RCC 7860 (cell line): ENCODE results near the gene MIS18BP1.
"Not testable (repeated sequence)": the region's sequence is repeated elsewhere in the genome, so short reads cannot be mapped to it uniquely, and the experiment has no call there.

Experiments used
- DNase-seq: peaks from one replicate; pipeline ENCODE4 v3.0.0-alpha.2; 2015; ENCODE audit warnings: low spot score
- FAIRE-seq: peaks from 2 replicates; lab custom pipeline; 2012; peaks lifted over from hg19 to GRCh38; lab: Jason Lieb, UNC

Gene MIS18BP1

DNA sequence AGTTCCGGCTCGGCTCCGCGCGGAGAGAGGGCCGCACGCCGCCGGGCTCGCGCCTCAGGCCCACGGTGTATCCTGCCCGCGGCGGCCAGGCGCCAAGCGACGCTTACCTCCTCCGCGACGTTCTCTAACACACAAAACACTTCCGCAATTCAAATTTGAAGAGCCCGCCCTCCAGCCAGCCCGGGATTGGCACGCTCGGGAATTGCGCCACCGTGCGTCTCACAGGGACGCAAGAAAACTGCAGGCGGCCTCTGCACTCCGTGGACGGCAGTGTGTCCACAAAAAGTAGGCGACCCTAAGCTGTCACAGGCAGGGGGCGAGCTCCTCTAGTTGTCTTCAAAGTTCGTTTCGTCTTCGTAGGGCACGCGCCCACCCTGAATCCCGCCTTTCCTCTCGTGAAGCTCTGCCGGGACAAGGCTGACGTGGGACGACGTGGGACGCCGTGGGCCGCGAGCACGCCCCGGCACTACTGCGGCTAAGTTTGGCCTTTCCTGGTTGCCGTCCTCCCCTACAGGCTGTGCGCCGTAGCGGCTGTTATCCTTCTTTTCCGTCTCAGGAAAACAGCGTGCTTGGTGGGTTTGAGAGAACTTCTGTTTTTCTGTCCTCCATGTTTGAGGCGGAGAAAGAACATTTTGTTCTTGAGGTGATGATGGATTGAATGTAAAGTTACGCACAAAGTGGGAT, at the start of gene MIS18BP1:
MIS18BP1 (minus strand) TSS at position 133 of the 684 bp plus-strand sequence. CDS start 5,916 bp downstream, outside the sequence.
- FAIRE-seq (no peak), DNase-seq (peak; percentile 74)

GRCh38 chr14:45298423-45299117, 45.6 kb upstream of the MIS18BP1 start:
- no peak for DNase-seq
- no peak for FAIRE-seq

DNA sequence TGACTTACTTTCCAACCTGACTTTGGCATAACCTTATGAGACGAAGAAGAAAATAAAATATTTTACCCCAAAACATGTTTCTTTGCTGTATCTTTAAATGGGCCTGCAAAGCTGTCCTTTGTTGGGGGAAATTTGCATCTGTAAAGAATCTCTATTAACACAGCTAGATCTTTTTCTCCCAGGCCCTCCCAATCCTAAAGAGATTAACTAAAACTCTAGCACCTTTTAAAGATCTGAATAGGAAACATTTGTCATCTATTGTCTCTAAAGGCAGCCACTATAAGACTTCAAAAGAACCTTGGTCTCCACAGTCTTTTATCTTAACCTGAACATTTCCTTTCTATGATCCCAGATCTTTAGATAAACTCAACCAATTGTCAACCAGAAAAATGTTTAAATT, 41.8 kb upstream of the MIS18BP1 start:
- not testable (repeated sequence) for DNase-seq, FAIRE-seq

GRCh38 chr14:45290547-45290946, 37.5 kb upstream of the MIS18BP1 start:
- FAIRE-seq (no peak), DNase-seq (no peak)

DNA sequence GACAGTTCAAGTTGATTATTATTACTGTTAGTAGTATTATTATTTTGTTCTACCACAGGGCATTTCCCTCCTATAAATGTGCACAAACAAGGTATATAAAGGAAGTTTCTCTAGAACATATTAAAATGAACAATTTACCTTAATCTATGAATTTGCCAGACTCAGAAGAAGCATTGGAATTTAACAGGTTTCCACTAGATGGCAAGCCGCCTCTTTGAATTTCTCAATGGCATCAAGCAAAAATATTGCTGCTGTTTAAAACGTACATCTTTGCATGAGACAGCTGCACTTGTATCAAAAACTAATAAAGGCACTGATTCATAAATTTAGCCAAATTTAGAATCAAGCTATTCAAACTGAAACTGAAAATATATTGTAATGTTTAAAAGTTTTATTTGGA, 34.6 kb upstream of the MIS18BP1 start:
- no peak for FAIRE-seq
- DNase-seq = no peak

DNA sequence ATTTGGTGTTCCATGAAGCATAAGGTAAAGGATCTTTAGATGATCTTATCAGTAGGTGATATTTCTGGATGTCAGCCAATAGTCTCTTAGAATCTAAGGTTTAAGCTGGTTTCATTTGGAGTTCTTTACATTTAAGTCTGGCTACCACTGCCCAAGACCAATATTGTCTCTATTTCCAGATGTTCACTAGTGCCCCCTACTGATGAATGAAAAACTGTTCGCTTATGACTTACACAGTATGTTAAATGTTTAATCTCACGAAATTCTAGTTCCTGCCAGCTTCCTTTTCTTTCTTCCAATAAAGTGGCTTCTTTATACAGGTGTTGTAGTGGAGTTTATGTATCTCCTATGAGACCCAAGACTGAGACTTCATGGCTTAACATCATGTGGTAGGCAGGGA, 31.8 kb upstream of the MIS18BP1 start:
- FAIRE-seq = no peak
- DNase-seq = no peak

GRCh38 chr14:45281731-45282400, 28.9 kb upstream of the MIS18BP1 start:
- DNase-seq, FAIRE-seq: not testable (repeated sequence)

- FAIRE-seq = no peak
Observed at GRCh38 chr14:45271858-45272537, 19.0 kb upstream of the MIS18BP1 start.

DNA sequence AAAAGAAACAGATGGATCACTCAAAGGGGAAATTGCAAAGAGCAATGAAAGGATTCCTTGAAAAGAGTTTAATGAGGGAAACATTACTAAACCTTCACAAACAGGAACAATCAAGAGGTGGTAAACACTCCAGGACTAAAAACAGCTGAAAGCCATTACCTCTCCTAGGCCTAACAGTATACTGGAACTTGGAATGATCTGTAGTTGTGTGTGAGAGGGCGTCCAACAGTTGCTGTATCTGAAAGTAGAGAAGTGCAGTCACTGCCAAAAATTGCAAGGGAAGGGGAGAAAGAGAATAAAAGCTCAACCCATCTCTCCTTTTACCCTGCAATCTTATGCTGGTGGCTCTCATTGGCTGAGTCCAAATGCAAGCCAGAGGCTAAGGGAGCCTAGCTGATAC, 17.0 kb upstream of the MIS18BP1 start:
- FAIRE-seq (no peak), DNase-seq (no peak)

More at GRCh38 chr14:45271858-45272537, 19.0 kb upstream of the MIS18BP1 start:
- DNase-seq = no peak

GRCh38 chr14:45267071-45267470, 14.1 kb upstream of the MIS18BP1 start:
- FAIRE-seq (no peak), DNase-seq (no peak)

DNA sequence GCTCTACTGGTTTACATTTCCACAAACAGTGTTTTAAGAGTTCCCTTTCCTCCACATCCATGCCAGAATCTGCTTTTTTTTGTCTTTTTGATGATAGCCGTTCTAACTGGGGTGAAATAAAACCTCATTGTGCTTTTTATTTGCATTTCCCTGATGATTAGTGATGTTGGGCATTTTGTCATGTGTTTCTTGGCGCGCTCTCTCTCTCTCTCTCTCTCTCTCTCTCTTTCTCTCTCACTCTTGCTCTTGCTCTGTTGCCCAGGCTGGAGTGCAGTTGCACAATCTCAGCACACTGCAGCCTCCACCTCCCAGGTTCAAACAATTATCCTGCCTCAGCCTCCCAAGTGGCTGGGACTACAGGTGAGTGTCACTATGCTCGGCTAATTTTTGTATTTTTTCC, 9.6 kb upstream of the MIS18BP1 start:
- FAIRE-seq = no peak

DNA sequence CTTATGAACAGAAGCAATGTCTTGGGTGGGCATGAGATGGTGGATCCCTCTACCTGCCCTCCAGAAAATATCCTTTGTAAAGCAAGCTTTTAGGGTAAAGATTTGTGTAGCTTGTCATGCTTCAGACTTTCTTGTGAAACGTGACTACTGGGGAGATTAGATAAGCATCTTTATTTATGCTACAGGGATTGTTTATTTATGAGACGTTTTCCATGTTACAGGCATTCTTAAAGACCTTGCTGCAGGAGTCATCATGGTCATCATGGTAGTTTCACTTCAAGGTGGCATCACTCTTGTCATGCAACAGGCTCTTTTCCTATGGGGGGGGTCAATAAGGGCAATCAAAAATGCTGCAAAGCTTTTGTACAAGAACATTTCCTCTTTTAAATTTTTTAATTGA, 8.2 kb upstream of the MIS18BP1 start:
- DNase-seq (no peak), FAIRE-seq (no peak)

More for the DNA sequence above, 9.6 kb upstream of the MIS18BP1 start:
- DNase-seq = no peak

- FAIRE-seq (no peak), DNase-seq (no peak)
Observed at GRCh38 chr14:45258805-45259204, 5.8 kb upstream of the MIS18BP1 start.

- FAIRE-seq (no peak), DNase-seq (no peak)
Observed at GRCh38 chr14:45258073-45258472, 5.1 kb upstream of the MIS18BP1 start.

DNA sequence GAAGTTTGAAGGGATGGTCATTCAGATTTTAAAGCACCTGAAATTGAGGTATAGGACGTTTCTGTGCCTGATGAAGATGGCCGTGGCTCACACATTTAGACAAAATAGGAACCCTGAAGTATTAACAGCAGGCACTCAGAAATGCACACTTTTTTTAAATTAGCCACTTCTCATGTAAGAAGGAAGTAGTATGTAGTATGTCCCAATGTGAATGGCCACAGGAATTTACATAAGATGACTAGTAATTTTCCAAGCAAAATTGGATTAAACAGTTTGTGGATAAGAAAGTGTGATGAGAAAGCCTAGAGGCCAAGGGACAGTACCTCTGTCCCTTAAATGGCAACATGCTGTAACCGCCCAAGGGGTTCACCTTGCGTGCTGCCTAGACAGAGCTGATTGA, 1.8 kb upstream of the MIS18BP1 start:
- FAIRE-seq (no peak), DNase-seq (no peak)

- no peak for DNase-seq
- FAIRE-seq = no peak
Observed at GRCh38 chr14:45253754-45254310, 830 bp upstream of the MIS18BP1 start.

GRCh38 chr14:45252366-45253069, 484 bp downstream of the MIS18BP1 start:
- DNase-seq = no peak
- FAIRE-seq = no peak

DNA sequence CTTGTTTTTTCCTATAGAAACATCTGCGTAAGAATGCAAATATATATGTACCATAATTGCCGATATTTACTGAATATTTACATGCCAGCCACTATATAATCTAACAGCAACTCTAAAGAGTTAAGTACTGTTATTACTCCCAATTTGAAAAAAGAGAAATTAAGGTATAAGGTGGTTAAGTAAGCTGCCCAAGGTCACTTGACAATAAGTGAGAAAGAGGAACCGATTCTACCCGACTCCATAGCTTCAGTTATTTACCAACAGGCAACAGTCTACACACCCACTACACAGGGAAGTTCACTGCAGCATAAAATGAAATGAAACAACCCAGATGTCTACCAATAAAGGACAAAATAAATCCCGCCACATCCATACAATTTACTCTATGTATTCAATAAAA, 1.1 kb downstream of the MIS18BP1 start:
- no peak for FAIRE-seq
- no peak for DNase-seq

DNA sequence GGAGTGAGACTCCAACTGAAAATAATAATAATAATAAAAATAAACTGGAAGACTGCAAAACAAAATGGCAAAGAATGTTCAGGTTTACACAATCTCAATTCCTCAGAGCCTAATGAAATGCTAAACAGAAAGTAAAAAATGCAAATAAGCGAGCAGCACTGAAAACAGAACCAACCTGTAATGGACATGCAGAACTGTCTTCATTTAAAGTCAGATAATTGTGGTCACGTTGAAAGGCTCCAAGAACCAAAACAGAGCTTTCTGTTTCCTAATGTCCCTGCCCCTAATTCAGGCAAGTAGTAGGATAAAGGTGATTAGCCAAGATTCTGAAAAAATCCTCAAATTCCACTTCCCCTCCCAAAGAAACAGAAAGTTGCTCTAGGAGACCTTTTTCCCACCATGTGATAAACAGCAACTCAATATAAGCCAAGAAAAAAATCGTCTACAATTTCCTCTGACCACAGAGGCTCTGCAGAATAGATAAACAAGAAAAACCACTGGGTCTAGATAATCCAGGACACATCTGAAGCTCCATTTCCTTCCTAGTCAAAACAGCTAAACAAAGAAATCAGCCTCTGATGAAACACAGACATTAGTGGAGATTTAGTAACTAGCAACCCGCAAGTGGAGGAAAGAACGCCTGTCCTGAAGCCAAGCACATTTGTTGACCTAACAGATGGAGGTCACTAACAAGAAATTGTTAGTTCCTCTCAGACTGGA, 3.0 kb downstream of the MIS18BP1 start:
- DNase-seq = no peak

DNA sequence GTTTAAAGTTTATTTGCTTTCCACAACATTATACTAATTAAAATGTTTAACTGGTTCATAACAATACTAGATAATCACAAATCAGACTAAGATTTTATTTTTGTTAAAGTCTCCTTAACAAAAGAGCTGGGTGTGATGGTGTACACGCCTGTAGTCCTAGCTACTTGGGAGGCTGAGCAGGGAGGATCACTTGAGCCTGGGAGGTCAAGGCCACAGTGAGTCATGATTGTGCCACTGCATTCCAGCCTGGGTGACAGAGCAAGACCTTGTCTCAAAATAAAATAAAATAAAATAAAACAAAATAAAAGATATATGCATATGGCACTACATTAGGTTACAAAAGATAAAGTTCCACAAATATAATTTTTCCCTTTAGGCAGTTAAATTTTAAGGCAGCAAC, 5.6 kb downstream of the MIS18BP1 start:
- no peak for FAIRE-seq
- no peak for DNase-seq

More for the DNA sequence above, 3.0 kb downstream of the MIS18BP1 start:
- no peak for FAIRE-seq
